RWPE2 (cell line): ENCODE results near the gene ATP13A3.
"Not testable (repeated sequence)": the region's sequence is repeated elsewhere in the genome, so short reads cannot be mapped to it uniquely, and the experiment has no call there.

Experiments used
- ATAC-seq: fragments of 200-7000 bp; cut with Tn5 transposase; 3 replicates; pipeline ENCODE4 v1.9.1; 2021; ENCODE audit warnings: low read depth
- DNase-seq: peaks from one replicate; pipeline ENCODE4 v3.0.0-alpha.2; 2020; ENCODE audit warnings: low spot score
- H3K27ac ChIP-seq: fragments of 450-650 bp; 2 replicates; pipeline ENCODE4 v1.5.1; 2017; ENCODE audit warnings: mild to moderate bottlenecking; ENCODE audit not compliant: poor library complexity, severe bottlenecking
- H3K27me3 ChIP-seq: fragments of 250-450 bp; sonication (Bioruptor Pico); 2 replicates; pipeline ENCODE4 v1.5.1; 2021; ENCODE audit warnings: mild to moderate bottlenecking, moderate library complexity; ENCODE audit not compliant: insufficient read depth, poor library complexity, severe bottlenecking
- H3K36me3 ChIP-seq: fragments of 250-450 bp; sonication (Bioruptor Pico); 2 replicates; pipeline ENCODE4 v1.5.1; 2020; ENCODE audit warnings: low read depth, mild to moderate bottlenecking, moderate library complexity
- H3K4me1 ChIP-seq: fragments of 250-450 bp; sonication (Bioruptor Pico); 2 replicates; pipeline ENCODE4 v1.5.1; 2021; ENCODE audit warnings: mild to moderate bottlenecking, moderate library complexity; ENCODE audit not compliant: insufficient read depth, poor library complexity, severe bottlenecking
- H3K4me3 ChIP-seq: fragments of 250-450 bp; sonication (Bioruptor Pico); 2 replicates; pipeline ENCODE4 v1.5.1; 2021; ENCODE audit warnings: mild to moderate bottlenecking, moderate library complexity; ENCODE audit not compliant: severe bottlenecking
- H3K9me3 ChIP-seq: fragments of 250-450 bp; sonication (Bioruptor Pico); 2 replicates; pipeline ENCODE4 v1.5.1; 2021; ENCODE audit warnings: mild to moderate bottlenecking, moderate library complexity; ENCODE audit not compliant: severe bottlenecking
- TF ChIP-seq, protein P1 (sequence below): fragments of 450-650 bp; IDR thresholded peaks from one replicate; pipeline ENCODE4 v1.5.1; 2017; ENCODE audit warnings: mild to moderate bottlenecking, moderate library complexity; ENCODE audit not compliant: poor library complexity, severe bottlenecking

The ATP13A3 gene

DNA sequence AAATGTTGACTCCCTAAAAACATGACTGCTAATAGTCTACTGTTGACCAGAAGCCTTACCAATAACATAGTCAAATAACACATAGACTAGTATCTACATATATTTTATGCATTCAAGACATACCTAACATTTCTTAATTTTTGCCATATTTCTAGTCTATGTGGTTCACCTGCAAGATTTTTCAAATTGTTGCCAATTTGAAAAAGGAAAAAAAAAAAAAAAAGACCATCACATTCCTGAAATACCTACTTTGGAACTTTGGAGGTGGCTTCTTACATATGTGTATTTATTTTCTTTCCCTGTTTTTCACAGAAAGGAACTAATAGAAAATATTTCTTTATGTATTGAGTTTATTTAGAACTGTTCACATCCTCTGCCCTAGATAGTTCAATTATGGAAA lies 13.4 kb upstream of the ATP13A3 start:
- Histone ChIP-seq H3K4me1 (no peaks in the 10 kb centered on the region), H3K27ac (no peak overlapping the region), H3K4me3 (no peak overlapping the region), H3K9me3 (no peaks in the 10 kb centered on the region), H3K36me3 (no peaks in the 10 kb centered on the region), H3K27me3 (no peaks in the 10 kb centered on the region)
- DNase-seq: no peak
- no peak for ATAC-seq
- TF ChIP-seq, protein P1, sequence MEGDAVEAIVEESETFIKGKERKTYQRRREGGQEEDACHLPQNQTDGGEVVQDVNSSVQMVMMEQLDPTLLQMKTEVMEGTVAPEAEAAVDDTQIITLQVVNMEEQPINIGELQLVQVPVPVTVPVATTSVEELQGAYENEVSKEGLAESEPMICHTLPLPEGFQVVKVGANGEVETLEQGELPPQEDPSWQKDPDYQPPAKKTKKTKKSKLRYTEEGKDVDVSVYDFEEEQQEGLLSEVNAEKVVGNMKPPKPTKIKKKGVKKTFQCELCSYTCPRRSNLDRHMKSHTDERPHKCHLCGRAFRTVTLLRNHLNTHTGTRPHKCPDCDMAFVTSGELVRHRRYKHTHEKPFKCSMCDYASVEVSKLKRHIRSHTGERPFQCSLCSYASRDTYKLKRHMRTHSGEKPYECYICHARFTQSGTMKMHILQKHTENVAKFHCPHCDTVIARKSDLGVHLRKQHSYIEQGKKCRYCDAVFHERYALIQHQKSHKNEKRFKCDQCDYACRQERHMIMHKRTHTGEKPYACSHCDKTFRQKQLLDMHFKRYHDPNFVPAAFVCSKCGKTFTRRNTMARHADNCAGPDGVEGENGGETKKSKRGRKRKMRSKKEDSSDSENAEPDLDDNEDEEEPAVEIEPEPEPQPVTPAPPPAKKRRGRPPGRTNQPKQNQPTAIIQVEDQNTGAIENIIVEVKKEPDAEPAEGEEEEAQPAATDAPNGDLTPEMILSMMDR: no peak

DNA sequence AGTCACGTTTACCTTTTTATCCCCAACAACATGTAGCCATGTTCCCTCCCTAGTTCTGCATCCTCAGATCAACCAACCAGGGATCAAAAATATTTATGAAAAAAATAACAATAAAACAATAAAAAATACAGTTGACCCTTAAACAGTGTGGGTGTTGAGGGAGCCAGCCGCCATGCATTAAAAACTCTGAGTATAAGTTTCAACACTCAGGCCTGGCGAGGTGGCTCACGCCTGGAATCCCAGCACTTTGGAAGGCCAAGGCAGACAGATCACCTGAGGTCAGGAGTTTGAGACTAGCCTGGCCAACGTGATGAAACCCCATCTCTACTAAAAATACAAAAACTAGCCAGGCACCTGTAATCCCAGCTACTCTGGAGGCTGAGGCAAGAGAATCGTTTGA lies 12.7 kb upstream of the ATP13A3 start:
- not testable (repeated sequence) for H3K9me3 ChIP-seq, DNase-seq, H3K27me3 ChIP-seq, H3K36me3 ChIP-seq, H3K27ac ChIP-seq, H3K4me1 ChIP-seq, ATAC-seq, H3K4me3 ChIP-seq

DNA sequence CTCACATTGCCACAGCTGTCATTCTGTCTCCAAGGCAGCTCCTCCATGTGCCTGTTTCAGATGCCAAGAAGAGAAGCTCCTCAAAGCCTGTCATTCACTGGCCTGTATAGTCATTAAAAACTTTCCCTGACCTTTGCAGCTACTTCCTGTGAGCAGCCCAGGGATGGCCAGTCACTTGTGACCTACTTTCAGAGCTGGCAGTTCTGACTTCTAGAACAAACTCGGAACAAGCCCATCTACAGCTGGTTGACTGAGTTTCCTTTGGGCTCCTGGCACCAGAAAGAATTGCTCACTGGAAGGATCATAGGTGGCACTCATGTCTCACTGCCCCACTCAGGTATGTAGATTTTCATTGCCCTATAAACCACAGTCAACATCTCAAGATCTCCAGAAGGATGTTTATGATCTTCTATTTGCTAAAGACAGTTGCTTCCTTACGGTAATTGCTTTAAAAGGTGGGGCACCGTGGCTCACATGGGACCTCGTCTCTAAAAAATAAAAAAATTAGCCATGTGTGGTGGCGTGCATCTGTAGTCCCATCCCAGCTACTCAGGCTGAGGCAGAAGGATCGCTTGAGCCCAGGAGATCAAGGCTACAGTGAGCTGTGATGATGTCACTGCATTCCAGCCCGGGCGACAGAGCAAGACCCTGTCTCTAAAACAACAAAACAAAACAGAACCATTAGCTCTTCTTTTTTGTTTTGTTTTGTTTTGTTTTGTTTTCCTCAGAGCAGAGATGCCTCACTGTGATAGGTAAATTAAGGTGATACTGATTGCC lies 11.2 kb upstream of the ATP13A3 start:
- ATAC-seq (no peak), DNase-seq (no peak)
- Histone ChIP-seq H3K27ac (no peak overlapping the region), H3K9me3 (no peaks in the 10 kb centered on the region), H3K27me3 (no peaks in the 10 kb centered on the region), H3K36me3 (no peaks in the 10 kb centered on the region), H3K4me3 (no peak overlapping the region), H3K4me1 (peaks cover 10% of the 10 kb centered on the region)
- TF ChIP-seq, protein P1: no peak

DNA sequence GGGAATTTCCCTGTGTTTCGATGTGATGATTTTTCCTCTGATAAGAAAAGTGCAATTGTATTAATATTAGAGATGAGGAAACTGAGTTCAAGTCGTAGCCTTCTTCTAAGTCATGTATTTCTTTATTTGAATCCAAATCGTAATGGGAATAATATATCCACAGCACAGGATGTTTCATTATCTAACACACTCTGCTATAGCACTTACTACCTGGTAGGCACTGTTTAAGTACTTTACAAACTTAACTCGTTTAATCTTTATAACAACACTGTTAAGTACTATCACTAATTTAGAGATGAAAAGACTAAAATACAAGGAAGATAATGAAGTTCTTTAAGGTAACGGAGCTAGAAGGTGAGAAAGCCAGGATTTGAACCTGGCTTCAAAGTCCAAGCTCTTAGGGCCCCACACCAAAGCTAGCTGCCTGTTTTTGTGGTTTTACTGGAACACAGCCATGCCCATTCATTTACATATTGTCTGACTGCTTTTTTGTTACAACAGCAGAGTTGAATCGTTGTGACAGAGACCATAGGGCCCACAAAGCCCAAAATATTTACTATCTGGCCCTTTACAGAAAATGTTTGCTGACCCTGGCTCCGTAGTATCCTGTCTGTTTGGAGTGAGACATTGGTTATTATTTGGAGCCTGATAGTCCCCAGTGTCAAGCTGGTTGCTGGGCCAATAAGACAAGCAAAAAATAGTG lies 9.6 kb upstream of the ATP13A3 start:
- TF ChIP-seq, protein P1: no peak
- DNase-seq (no peak), ATAC-seq (no peak)
- H3K36me3 ChIP-seq: no peaks in the 10 kb centered on the region
- no peaks in the 10 kb centered on the region for H3K27me3 ChIP-seq
- H3K4me1 ChIP-seq: peaks cover 10% of the 10 kb centered on the region
- no peak overlapping the region for H3K27ac ChIP-seq
- no peak overlapping the region for H3K4me3 ChIP-seq
- H3K9me3 ChIP-seq: no peaks in the 10 kb centered on the region

DNA sequence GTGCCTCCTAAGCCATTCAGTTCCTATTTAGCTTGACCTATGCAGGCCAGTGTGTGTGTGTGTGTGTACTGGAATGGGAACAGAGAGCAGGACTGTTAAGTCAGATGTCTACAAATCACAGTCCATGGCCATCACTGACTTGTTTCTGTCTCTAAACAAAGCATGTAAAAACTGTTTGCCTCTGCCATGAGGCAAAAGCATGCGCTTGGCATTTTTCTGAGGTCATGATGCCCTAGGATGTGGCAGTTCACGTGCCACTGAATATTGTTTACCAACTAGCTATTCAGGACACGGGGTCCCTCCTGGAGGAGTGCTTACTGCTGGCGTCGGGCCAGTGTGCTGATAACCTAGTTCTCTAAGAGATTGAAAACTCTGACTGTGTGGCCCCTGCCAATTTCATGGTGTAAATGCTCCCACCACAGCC lies 8.2 kb upstream of the ATP13A3 start:
- Histone ChIP-seq H3K9me3 (no peaks in the 10 kb centered on the region), H3K4me1 (peaks cover 13% of the 10 kb centered on the region), H3K27me3 (no peaks in the 10 kb centered on the region), H3K36me3 (no peaks in the 10 kb centered on the region), H3K4me3 (no peak overlapping the region), H3K27ac (peak overlapping the region; percentile 42)
- ATAC-seq: no peak
- TF ChIP-seq, protein P1: no peak
- DNase-seq: no peak

DNA sequence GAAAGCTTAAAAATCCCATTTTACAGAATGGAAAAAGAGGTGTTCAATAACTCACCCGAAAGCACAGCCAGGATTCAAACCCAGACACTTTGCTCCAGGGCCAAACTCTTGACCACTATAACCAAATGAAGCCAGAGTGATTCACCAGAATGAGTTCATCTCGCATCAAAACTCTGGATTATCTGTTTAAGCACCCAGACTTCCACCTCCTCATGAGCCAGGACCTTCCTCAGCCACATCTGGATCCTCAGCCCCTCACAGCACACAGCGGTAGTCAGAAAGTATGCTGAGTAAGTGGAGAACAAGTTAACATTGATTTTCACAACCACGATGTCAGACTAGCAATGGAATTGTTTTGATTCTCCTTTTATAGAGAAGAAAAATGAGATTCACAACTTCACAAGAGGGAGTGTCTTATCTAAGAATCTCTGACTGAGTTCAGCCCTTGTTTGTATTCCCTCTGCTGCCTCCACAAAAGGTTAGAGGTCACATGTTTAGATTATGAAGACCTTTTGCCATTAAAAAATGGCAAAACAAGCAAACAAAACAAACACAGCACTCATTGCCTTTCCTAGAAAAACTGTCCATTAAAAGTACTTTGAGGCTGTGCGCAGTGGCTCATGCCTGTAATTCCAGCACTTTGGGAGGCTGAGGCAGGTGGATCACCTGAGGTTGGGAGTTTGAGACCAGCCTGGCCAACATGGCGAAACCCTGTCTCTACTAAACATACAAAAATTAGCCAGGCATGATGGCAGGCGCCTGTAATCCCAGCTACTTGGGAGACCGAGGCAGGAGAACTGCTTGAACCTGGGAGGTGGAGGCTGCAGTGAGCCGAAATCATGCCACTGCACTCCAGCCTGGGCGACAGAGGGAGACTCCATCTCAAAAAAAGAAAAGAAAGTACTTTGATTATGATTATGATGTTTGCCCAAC lies 7.5 kb upstream of the ATP13A3 start:
- H3K36me3 ChIP-seq, H3K4me3 ChIP-seq, H3K9me3 ChIP-seq, H3K27me3 ChIP-seq, DNase-seq: not testable (repeated sequence)
- peak; percentile 84 for ATAC-seq
- Histone ChIP-seq H3K4me1 (peaks cover 20% of the 10 kb centered on the region), H3K27ac (peak overlapping the region; percentile 42)
